Measurements from ENCODE around the gene TBL2.

GRCh38 chr7:73612598-73613269 lies 34.4 kb upstream of the TBL2 start:
- no peak for TF ChIP-seq EZH2 (IDR thresholded peaks at IDR 0.05; ENCODE audit: borderline replicate concordance, low read depth, low read length, severe bottlenecking)
- TF ChIP-seq CTCF (IDR thresholded peaks at IDR 0.05; ENCODE audit: borderline replicate concordance, extremely low read depth, low read length, poor library complexity, severe bottlenecking) = no peak

Data from DND-41 (cell line).